Measurements from ENCODE around the gene ARHGAP18.

- TF ChIP-seq YY1 (IDR thresholded peaks at IDR 0.05; ENCODE audit: insufficient read depth, insufficient read length) = no peak
- TF ChIP-seq SUZ12 (IDR thresholded peaks at IDR 0.05; ENCODE audit: extremely low read depth, insufficient read depth, insufficient read length) = no peak
Observed at GRCh38 chr6:129641344-129641743, 68.6 kb downstream of the ARHGAP18 start.
